K562 treated with DMSO at 1 percent for 24 hours (cell line): ENCODE data around the gene EPHB6. TPM values are rescaled to one million over a fixed set of nuclear protein-coding genes. Genes with fewer than 3 reads are reported as not detected.

Experiments used
- total RNA-seq: library from RNA; unstranded; fragments of 300-600 nt; gene quantifications from 2 replicates; pipeline ENCODE4 v1.2.3, GENCODE V29; 2022; ENCODE audit warnings: low read depth; ENCODE audit not compliant: insufficient read depth

Gene EPHB6, protein sequence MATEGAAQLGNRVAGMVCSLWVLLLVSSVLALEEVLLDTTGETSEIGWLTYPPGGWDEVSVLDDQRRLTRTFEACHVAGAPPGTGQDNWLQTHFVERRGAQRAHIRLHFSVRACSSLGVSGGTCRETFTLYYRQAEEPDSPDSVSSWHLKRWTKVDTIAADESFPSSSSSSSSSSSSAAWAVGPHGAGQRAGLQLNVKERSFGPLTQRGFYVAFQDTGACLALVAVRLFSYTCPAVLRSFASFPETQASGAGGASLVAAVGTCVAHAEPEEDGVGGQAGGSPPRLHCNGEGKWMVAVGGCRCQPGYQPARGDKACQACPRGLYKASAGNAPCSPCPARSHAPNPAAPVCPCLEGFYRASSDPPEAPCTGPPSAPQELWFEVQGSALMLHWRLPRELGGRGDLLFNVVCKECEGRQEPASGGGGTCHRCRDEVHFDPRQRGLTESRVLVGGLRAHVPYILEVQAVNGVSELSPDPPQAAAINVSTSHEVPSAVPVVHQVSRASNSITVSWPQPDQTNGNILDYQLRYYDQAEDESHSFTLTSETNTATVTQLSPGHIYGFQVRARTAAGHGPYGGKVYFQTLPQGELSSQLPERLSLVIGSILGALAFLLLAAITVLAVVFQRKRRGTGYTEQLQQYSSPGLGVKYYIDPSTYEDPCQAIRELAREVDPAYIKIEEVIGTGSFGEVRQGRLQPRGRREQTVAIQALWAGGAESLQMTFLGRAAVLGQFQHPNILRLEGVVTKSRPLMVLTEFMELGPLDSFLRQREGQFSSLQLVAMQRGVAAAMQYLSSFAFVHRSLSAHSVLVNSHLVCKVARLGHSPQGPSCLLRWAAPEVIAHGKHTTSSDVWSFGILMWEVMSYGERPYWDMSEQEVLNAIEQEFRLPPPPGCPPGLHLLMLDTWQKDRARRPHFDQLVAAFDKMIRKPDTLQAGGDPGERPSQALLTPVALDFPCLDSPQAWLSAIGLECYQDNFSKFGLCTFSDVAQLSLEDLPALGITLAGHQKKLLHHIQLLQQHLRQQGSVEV
- total RNA-seq = 5.9 and 7.1 TPM in 2 replicates

GRCh38 chr7:142854372-142855113 lies at the start of gene EPHB6:
EPHB6 (plus strand) TSS chr7:142855076; CDS start chr7:142863228, 8,152 bp downstream.

GRCh38 chr7:142885311-142886230 lies 30.7 kb downstream of the EPHB6 start, which contains the start of gene TRPV6:
TRPV6 (minus strand) TSS chr7:142885745.

Other genes with a start within 250 kb of the EPHB6 start
- gene PRSS1, start 105.6 kb upstream of the EPHB6 start, total RNA-seq = not detected in 2 replicates
- gene PRSS2, start 84.1 kb upstream of the EPHB6 start, total RNA-seq = 1.9 and 2.6 TPM in 2 replicates
- 1.1 and 1.7 TPM in 2 replicates for gene TRPV6, start 30.7 kb downstream of the EPHB6 start, total RNA-seq
- not detected in 2 replicates for gene TRPV5, start 78.7 kb downstream of the EPHB6 start, total RNA-seq
- not detected in 2 replicates for gene LLCFC1, start 84.4 kb downstream of the EPHB6 start, total RNA-seq
- gene KEL, start 107.3 kb downstream of the EPHB6 start, total RNA-seq = 26.1 and 30.0 TPM in 2 replicates
- not detected in 2 replicates for gene OR9A2, start 172.1 kb downstream of the EPHB6 start, total RNA-seq
- gene OR6V1, start 197.3 kb downstream of the EPHB6 start, total RNA-seq = not detected in 2 replicates